Measurements from ENCODE around the gene PCDHB9.

- TF ChIP-seq CTCF (IDR thresholded peaks at IDR 0.05) (peak in 2 of 3 experiments; percentile 5 to 35), POLR2A (IDR thresholded peaks at IDR 0.05; ENCODE audit: low read depth) (no peak), POLR2AphosphoS5 (IDR thresholded peaks at IDR 0.05) (no peak)
Observed at GRCh38 chr5:141186897-141187512, at the start of gene PCDHB9.
